GM23338 (cell line): ENCODE results near the gene THUMPD2.

Experiments
- CREB1 ChIP-seq: fragments of 250-450 bp; sonication (Bioruptor Pico); IDR thresholded peaks from 2 replicates; pipeline ENCODE4 v1.5.0; 2020; ENCODE audit warnings: low read depth, mild to moderate bottlenecking, moderate library complexity
- CTCF ChIP-seq, 2 experiments: fragments of 200-600 bp in 1 of 2; sonication (generic) in 1 of 2; conservative IDR thresholded peaks; 2 replicates each; pipeline versions ENCODE4 v1.5.1 to v1.6.1; 2016 to 2017; ENCODE audit warnings: antibody characterized with exemption in 2 of 2, low read depth in 2 of 2, mild to moderate bottlenecking in 2 of 2, moderate library complexity in 1 of 2
- ETS1 ChIP-seq: IDR thresholded peaks from 2 replicates; pipeline ENCODE4 v1.6.1; 2016; ENCODE audit warnings: antibody characterized with exemption
- EZH2 ChIP-seq: fragments of 200-600 bp; sonication (generic); IDR thresholded peaks from one replicate; pipeline ENCODE4 v1.8.0; 2017; ENCODE audit warnings: antibody characterized with exemption, mild to moderate bottlenecking, low read depth; ENCODE audit not compliant: unreplicated experiment
- EZH2phosphoT487 ChIP-seq: fragments of 200-600 bp; sonication (generic); IDR thresholded peaks from one replicate; pipeline ENCODE4 v1.8.1; 2018; ENCODE audit warnings: antibody characterized with exemption; ENCODE audit not compliant: unreplicated experiment
- JUNB ChIP-seq: IDR thresholded peaks from one replicate; pipeline ENCODE4 v1.6.1; 2016; ENCODE audit warnings: antibody characterized with exemption; ENCODE audit not compliant: unreplicated experiment
- NANOG ChIP-seq: IDR thresholded peaks from 2 replicates; pipeline ENCODE4 v1.6.1; 2016; ENCODE audit warnings: antibody characterized with exemption, borderline replicate concordance
- POLR2AphosphoS5 ChIP-seq: IDR thresholded peaks from 2 replicates; pipeline ENCODE4 v1.6.1; 2016; ENCODE audit warnings: antibody characterized with exemption, low read depth
- REST ChIP-seq: IDR thresholded peaks from one replicate; pipeline ENCODE4 v1.6.1; 2018; ENCODE audit warnings: antibody characterized with exemption; ENCODE audit not compliant: unreplicated experiment
- STAT1 ChIP-seq: IDR thresholded peaks from one replicate; pipeline ENCODE4 v1.6.1; 2016; ENCODE audit warnings: antibody characterized with exemption; ENCODE audit not compliant: unreplicated experiment
- ZNF114 ChIP-seq: fragments of 250-450 bp; sonication (Bioruptor Pico); IDR thresholded peaks from 2 replicates; pipeline ENCODE4 v1.5.0; 2020; ENCODE audit warnings: mild to moderate bottlenecking, moderate library complexity
- ZNF331 ChIP-seq: fragments of 250-450 bp; sonication (Bioruptor Pico); IDR thresholded peaks from 2 replicates; pipeline ENCODE4 v1.5.0; 2020; ENCODE audit warnings: low read depth, mild to moderate bottlenecking, moderate library complexity

- TF ChIP-seq CTCF (conservative IDR thresholded peaks at IDR 0.05; ENCODE audit: low read depth in 2 of 2) (no peak), EZH2 (no peak), EZH2phosphoT487 (no peak), STAT1 (no peak), CREB1 (CRISPR knock-in tag) (no peak), POLR2AphosphoS5 (no peak), REST (no peak), JUNB (no peak), ETS1 (no peak), NANOG (no peak), ZNF114 (CRISPR knock-in tag) (no peak), ZNF331 (no peak)
These were observed 45.9 kb downstream of the THUMPD2 start for GRCh38 chr2:39733070-39733674.
